ENCODE data around the gene RPL37. TPM values are rescaled to one million over a fixed set of nuclear protein-coding genes. Genes with fewer than 3 reads are reported as not detected.

Gene RPL37
- total RNA-seq, 2 donors from 2014 or later, result 1,411 to 1,439 TPM

DNA sequence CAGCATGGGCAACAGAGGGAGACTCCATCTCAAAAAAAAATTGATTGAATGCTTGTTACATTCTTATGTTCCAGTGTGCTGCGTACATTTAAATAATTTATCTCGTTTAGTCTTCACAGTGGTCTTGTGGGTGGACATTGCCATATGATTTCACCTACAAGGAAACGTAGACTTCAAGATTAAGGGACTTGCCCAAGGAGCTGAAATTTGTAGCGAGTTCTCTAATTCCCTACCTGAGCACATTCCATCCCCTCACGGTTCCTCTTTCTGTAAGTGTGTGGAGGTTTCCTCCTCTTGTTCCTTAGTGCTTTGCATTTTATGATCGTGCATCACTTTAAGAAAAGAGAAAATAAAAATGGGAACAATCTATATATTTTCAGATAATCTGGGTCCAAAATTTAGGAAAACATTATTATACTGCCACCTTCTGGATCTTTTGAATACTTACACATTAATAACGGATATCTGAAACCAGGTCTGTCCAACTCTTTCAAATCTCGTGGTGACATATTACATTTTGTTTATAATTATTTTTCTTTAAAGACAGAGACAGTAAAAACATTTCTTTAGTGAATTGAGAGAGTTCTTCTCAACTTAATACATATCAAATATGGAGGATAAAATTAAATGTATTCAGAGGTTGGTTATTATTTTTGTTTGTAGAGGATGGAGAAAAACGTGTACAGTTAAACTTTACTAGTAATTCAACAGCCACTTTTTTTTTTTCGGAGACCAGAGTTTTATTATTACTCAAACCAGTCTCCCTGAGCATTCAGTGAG lies 44.3 kb upstream of the RPL37 start:
- 54 to 75% methylated on average over 3 to 9 of the region's 10 CpGs for whole genome bisulfite sequencing, 2 experiments (ENCODE audit: insufficient coverage in 1 of 2, insufficient read length in 1 of 2)
- H3K27ac Mint-ChIP-seq, result no peak overlapping the region
- no peaks in the 10 kb centered on the region for H3K4me1 Mint-ChIP-seq
- H3K4me3 Mint-ChIP-seq, result no peak overlapping the region
- peaks cover 2% of the 10 kb centered on the region for H3K27me3 Mint-ChIP-seq (ENCODE audit: insufficient read depth)
- Histone ChIP-seq H3K4me3 (ENCODE audit: low read length) (no peak overlapping the region), H3K27ac (ENCODE audit: low read depth, low read length) (no peak overlapping the region), H3K27me3 (ENCODE audit: control insufficient read depth, insufficient read depth, low read length, poor library complexity, severe bottlenecking) (no peaks in the 10 kb centered on the region), H3K9ac (ENCODE audit: extremely low read depth, low read length, poor library complexity, severe bottlenecking) (no peak overlapping the region), H3K9me3 (ENCODE audit: control insufficient read depth, low read length) (peaks cover 37% of the 10 kb centered on the region), H3K4me1 (ENCODE audit: control insufficient read depth, insufficient read depth, low read length) (no peaks in the 10 kb centered on the region), H3K36me3 (ENCODE audit: control insufficient read depth, insufficient read depth, low read length) (no peaks in the 10 kb centered on the region)
- H3K36me3 Mint-ChIP-seq (ENCODE audit: low read depth), result peaks cover 9% of the 10 kb centered on the region
- DNase-seq, result peak; percentile 28
- peaks cover 35% of the 10 kb centered on the region for H3K9me3 Mint-ChIP-seq
- TF ChIP-seq, protein P1, sequence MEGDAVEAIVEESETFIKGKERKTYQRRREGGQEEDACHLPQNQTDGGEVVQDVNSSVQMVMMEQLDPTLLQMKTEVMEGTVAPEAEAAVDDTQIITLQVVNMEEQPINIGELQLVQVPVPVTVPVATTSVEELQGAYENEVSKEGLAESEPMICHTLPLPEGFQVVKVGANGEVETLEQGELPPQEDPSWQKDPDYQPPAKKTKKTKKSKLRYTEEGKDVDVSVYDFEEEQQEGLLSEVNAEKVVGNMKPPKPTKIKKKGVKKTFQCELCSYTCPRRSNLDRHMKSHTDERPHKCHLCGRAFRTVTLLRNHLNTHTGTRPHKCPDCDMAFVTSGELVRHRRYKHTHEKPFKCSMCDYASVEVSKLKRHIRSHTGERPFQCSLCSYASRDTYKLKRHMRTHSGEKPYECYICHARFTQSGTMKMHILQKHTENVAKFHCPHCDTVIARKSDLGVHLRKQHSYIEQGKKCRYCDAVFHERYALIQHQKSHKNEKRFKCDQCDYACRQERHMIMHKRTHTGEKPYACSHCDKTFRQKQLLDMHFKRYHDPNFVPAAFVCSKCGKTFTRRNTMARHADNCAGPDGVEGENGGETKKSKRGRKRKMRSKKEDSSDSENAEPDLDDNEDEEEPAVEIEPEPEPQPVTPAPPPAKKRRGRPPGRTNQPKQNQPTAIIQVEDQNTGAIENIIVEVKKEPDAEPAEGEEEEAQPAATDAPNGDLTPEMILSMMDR (conservative IDR thresholded peaks at IDR 0.05), result peak; percentile 84

DNA sequence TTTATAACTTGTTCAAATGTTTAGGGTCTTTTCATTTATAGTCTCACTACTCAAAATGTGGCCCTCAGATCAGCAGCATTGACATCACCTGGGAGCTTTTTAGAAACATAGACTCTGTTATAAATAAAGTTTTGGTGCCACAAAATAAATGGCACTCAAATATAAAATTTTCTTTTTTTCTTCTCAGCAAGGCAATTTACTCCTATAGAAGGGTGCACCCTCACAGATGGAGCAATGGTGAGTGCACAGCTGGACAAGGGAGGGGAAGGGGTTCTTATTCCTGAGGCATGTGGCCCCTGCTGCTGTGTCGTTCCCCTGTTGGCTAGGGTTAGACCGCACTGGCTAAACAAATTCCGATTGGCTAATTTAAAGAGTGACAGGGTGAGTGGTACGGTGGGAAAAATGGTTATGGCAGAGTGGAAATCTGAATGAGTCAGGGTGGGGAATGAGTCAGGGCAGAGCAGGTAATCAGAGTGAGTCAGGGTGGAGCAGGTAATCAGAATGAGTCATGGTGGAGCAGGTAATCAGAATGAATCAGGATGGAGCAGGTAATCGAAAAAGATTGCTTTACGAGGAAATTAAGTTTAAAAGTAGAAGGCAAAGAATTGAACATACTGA lies 42.5 kb upstream of the RPL37 start:
- no peak overlapping the region for H3K27ac Mint-ChIP-seq
- no peaks in the 10 kb centered on the region for H3K36me3 ChIP-seq (ENCODE audit: control insufficient read depth, insufficient read depth, low read length)
- peaks cover 8% of the 10 kb centered on the region for H3K36me3 Mint-ChIP-seq (ENCODE audit: low read depth)
- H3K4me3 ChIP-seq (ENCODE audit: low read length), result no peak overlapping the region
- no peaks in the 10 kb centered on the region for H3K4me1 Mint-ChIP-seq
- H3K9me3 ChIP-seq (ENCODE audit: control insufficient read depth, low read length), result peaks cover 26% of the 10 kb centered on the region
- H3K27me3 Mint-ChIP-seq (ENCODE audit: insufficient read depth), result peaks cover 2% of the 10 kb centered on the region
- no peak overlapping the region for H3K9ac ChIP-seq (ENCODE audit: extremely low read depth, low read length, poor library complexity, severe bottlenecking)
- H3K4me3 Mint-ChIP-seq, result no peak overlapping the region
- TF ChIP-seq, protein P1 (conservative IDR thresholded peaks at IDR 0.05), result no peak
- no peaks in the 10 kb centered on the region for H3K27me3 ChIP-seq (ENCODE audit: control insufficient read depth, insufficient read depth, low read length, poor library complexity, severe bottlenecking)
- H3K27ac ChIP-seq (ENCODE audit: low read depth, low read length), result no peak overlapping the region
- 90 to 100% methylated on average over 1 to 6 of the region's 6 CpGs for WGBS, 2 experiments (ENCODE audit: insufficient coverage in 1 of 2, insufficient read length in 1 of 2)
- H3K4me1 ChIP-seq (ENCODE audit: control insufficient read depth, insufficient read depth, low read length), result no peaks in the 10 kb centered on the region
- peak; percentile 19 for DNase-seq
- peaks cover 27% of the 10 kb centered on the region for H3K9me3 Mint-ChIP-seq

DNA sequence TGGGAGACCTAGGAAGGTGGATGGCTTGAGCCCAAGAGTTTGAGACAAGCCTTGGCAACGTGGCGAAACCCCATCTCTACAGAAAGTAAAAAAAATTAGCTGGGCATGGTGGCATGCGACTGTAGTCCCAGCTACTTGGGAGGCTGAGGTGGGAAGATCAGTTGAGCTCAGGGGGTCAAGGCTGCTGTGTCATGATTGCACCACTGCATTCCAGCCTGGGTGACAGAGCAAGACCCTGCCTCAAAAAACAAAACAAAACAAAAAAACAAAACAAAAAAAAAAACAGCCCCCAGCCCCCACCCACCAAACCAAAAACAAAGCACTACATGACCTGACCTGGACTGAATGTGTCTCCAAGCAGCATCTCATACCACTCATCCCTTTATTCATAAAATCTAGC lies 40.9 kb upstream of the RPL37 start:
- Histone ChIP-seq H3K9me3 (ENCODE audit: control insufficient read depth, low read length) (peaks cover 20% of the 10 kb centered on the region), H3K9ac (ENCODE audit: extremely low read depth, low read length, poor library complexity, severe bottlenecking) (no peak overlapping the region), H3K27me3 (ENCODE audit: control insufficient read depth, insufficient read depth, low read length, poor library complexity, severe bottlenecking) (no peaks in the 10 kb centered on the region), H3K27ac (ENCODE audit: low read depth, low read length) (no peak overlapping the region), H3K4me3 (ENCODE audit: low read length) (no peak overlapping the region), H3K36me3 (ENCODE audit: control insufficient read depth, insufficient read depth, low read length) (no peaks in the 10 kb centered on the region), H3K4me1 (ENCODE audit: control insufficient read depth, insufficient read depth, low read length) (no peaks in the 10 kb centered on the region)
- TF ChIP-seq, protein P1 (conservative IDR thresholded peaks at IDR 0.05), result no peak
- H3K27ac Mint-ChIP-seq, result no peak overlapping the region
- no peak overlapping the region for H3K4me3 Mint-ChIP-seq
- peaks cover 27% of the 10 kb centered on the region for H3K9me3 Mint-ChIP-seq
- DNase-seq, result peak; percentile 12
- 60 to 89% methylated on average over 1 to 3 of the region's 3 CpGs for WGBS, 2 experiments (ENCODE audit: insufficient coverage in 1 of 2, insufficient read length in 1 of 2)
- H3K27me3 Mint-ChIP-seq (ENCODE audit: insufficient read depth), result no peaks in the 10 kb centered on the region
- H3K36me3 Mint-ChIP-seq (ENCODE audit: low read depth), result no peaks in the 10 kb centered on the region
- H3K4me1 Mint-ChIP-seq, result no peaks in the 10 kb centered on the region
